Fibroblast of upper back skin (primary cell): ENCODE data around the gene GMCL1.
"Not testable (repeated sequence)": the region's sequence is repeated elsewhere in the genome, so short reads cannot be mapped to it uniquely, and the experiment has no call there.

Experiments
- DNase-seq: peaks from one replicate; pipeline ENCODE4 v3.0.0-alpha.2; 2013

Gene GMCL1

GRCh38 chr2:69807821-69808540 lies 21.5 kb upstream of the GMCL1 start:
- no peak for DNase-seq

GRCh38 chr2:69810550-69810949 lies 18.9 kb upstream of the GMCL1 start:
- DNase-seq: no peak

- DNase-seq: no peak
These were observed 18.4 kb upstream of the GMCL1 start for GRCh38 chr2:69811018-69811417.

- DNase-seq: no peak
These were observed 17.9 kb upstream of the GMCL1 start for GRCh38 chr2:69811591-69811990.

- DNase-seq: no peak
These were observed 13.7 kb upstream of the GMCL1 start for GRCh38 chr2:69815717-69816116.

GRCh38 chr2:69816923-69817542 lies 12.4 kb upstream of the GMCL1 start:
- peak; percentile 84 for DNase-seq

GRCh38 chr2:69817729-69818501 lies 11.5 kb upstream of the GMCL1 start:
- no peak for DNase-seq

- DNase-seq: peak; percentile 51
These were observed 1.5 kb upstream of the GMCL1 start for GRCh38 chr2:69827796-69828540.

GRCh38 chr2:69828938-69829255 lies 563 bp upstream of the GMCL1 start:
- DNase-seq: no peak

GRCh38 chr2:69830045-69830905 lies 815 bp downstream of the GMCL1 start:
- DNase-seq: peak; percentile 7

GRCh38 chr2:69830906-69831241 lies 1.4 kb downstream of the GMCL1 start:
- not testable (repeated sequence) for DNase-seq

- peak; percentile 49 for DNase-seq
These were observed 2.0 kb downstream of the GMCL1 start for GRCh38 chr2:69831354-69831905.

GRCh38 chr2:69833752-69834151 lies 4.3 kb downstream of the GMCL1 start:
- DNase-seq: no peak

- no peak for DNase-seq
These were observed 6.2 kb downstream of the GMCL1 start for GRCh38 chr2:69835666-69836065.

- DNase-seq: no peak
These were observed 6.9 kb downstream of the GMCL1 start for GRCh38 chr2:69836316-69836715.

- DNase-seq: no peak
These were observed 8.1 kb downstream of the GMCL1 start for GRCh38 chr2:69837533-69837932.

GRCh38 chr2:69843993-69844392 lies 14.5 kb downstream of the GMCL1 start:
- no peak for DNase-seq

GRCh38 chr2:69844560-69844959 lies 15.1 kb downstream of the GMCL1 start:
- DNase-seq: no peak

- DNase-seq: no peak
These were observed 17.0 kb downstream of the GMCL1 start for GRCh38 chr2:69846182-69847067.

- DNase-seq: no peak
These were observed 17.8 kb downstream of the GMCL1 start for GRCh38 chr2:69847068-69847828.
